GM23338 (cell line): ENCODE results near the gene SERGEF. TPM values are rescaled to one million over a fixed set of nuclear protein-coding genes. Genes with fewer than 3 reads are reported as not detected.

ENCODE experiments used
- ATAC-seq: fragments of 200-7000 bp; cut with Tn5 transposase; 3 replicates; pipeline ENCODE4 v1.9.1; 2020
- DNase-seq: peaks from one replicate; pipeline ENCODE4 v3.0.0-alpha.2; 2015; ENCODE audit warnings: low spot score
- H2AFZ ChIP-seq: fragments of 200-600 bp; sonication (generic); 2 replicates; pipeline ENCODE4 v1.8.0; 2016; ENCODE audit warnings: antibody characterized with exemption, mild to moderate bottlenecking, moderate library complexity
- H3F3A ChIP-seq: fragments of 200-600 bp; sonication (generic); replicated peaks from 2 replicates; pipeline ENCODE4 v1.8.0; 2017; ENCODE audit warnings: antibody characterized with exemption, mixed run types, low read depth
- H3K27ac ChIP-seq: fragments of 200-600 bp; sonication (generic); 2 replicates; pipeline ENCODE4 v1.6.1; 2016; ENCODE audit warnings: low read depth
- H3K27me3 ChIP-seq: fragments of 200-600 bp; sonication (generic); 2 replicates; pipeline ENCODE4 v1.8.0; 2016; ENCODE audit warnings: mild to moderate bottlenecking, mixed run types, moderate library complexity; ENCODE audit not compliant: insufficient read depth
- H3K36me3 ChIP-seq: fragments of 200-600 bp; sonication (generic); 2 replicates; pipeline ENCODE4 v1.8.0; 2016; ENCODE audit warnings: mild to moderate bottlenecking; ENCODE audit not compliant: insufficient read depth
- H3K4me1 ChIP-seq: fragments of 200-600 bp; sonication (generic); 2 replicates; pipeline ENCODE4 v1.8.0; 2016; ENCODE audit warnings: mild to moderate bottlenecking, moderate library complexity; ENCODE audit not compliant: insufficient read depth
- H3K4me2 ChIP-seq: fragments of 200-600 bp; sonication (generic); 2 replicates; pipeline ENCODE4 v1.7.1; 2017; ENCODE audit warnings: mixed run types
- H3K4me3 ChIP-seq: fragments of 200-600 bp; sonication (generic); 2 replicates; pipeline ENCODE4 v1.6.1; 2016; ENCODE audit warnings: mixed run types
- H3K79me2 ChIP-seq: fragments of 200-600 bp; sonication (generic); replicated peaks from 2 replicates; pipeline ENCODE4 v1.8.0; 2017; ENCODE audit warnings: mild to moderate bottlenecking; ENCODE audit not compliant: insufficient read depth
- H3K9me2 ChIP-seq: fragments of 200-600 bp; sonication (generic); 2 replicates; pipeline ENCODE4 v1.8.0; 2017; ENCODE audit not compliant: insufficient read depth
- H4K20me1 ChIP-seq: fragments of 200-600 bp; sonication (generic); replicated peaks from 2 replicates; pipeline ENCODE4 v1.8.0; 2017; ENCODE audit warnings: mild to moderate bottlenecking; ENCODE audit not compliant: insufficient read depth
- H3K27ac Mint-ChIP-seq: 2 replicates; pipeline ENCODE4 v1.8.0; 2020; ENCODE audit warnings: inconsistent platforms, mild to moderate bottlenecking, moderate library complexity, mixed read lengths
- H3K27me3 Mint-ChIP-seq: 3 replicates; pipeline ENCODE4 v1.8.0; 2022; ENCODE audit warnings: low read depth, mild to moderate bottlenecking, moderate library complexity, mixed read lengths, inconsistent platforms; ENCODE audit not compliant: insufficient read depth, poor library complexity
- H3K36me3 Mint-ChIP-seq: 3 replicates; pipeline ENCODE4 v1.8.0; 2021; ENCODE audit warnings: low read depth, mild to moderate bottlenecking, inconsistent platforms, moderate library complexity, mixed read lengths
- H3K4me1 Mint-ChIP-seq: 3 replicates; pipeline ENCODE4 v1.8.0; 2020; ENCODE audit warnings: mild to moderate bottlenecking, inconsistent platforms, mixed read lengths
- H3K4me3 Mint-ChIP-seq: 3 replicates; pipeline ENCODE4 v1.8.0; 2021; ENCODE audit warnings: moderate library complexity, mild to moderate bottlenecking, inconsistent platforms, mixed read lengths
- H3K9me3 Mint-ChIP-seq: 3 replicates; pipeline ENCODE4 v1.8.0; 2020; ENCODE audit warnings: moderate library complexity, mild to moderate bottlenecking, inconsistent platforms, mixed read lengths
- CREB1 ChIP-seq: fragments of 250-450 bp; sonication (Bioruptor Pico); IDR thresholded peaks from 2 replicates; pipeline ENCODE4 v1.5.0; 2020; ENCODE audit warnings: low read depth, mild to moderate bottlenecking, moderate library complexity
- EZH2phosphoT487 ChIP-seq: fragments of 200-600 bp; sonication (generic); IDR thresholded peaks from one replicate; pipeline ENCODE4 v1.8.1; 2018; ENCODE audit warnings: antibody characterized with exemption; ENCODE audit not compliant: unreplicated experiment
- JUNB ChIP-seq: IDR thresholded peaks from one replicate; pipeline ENCODE4 v1.6.1; 2016; ENCODE audit warnings: antibody characterized with exemption; ENCODE audit not compliant: unreplicated experiment
- NANOG ChIP-seq: IDR thresholded peaks from 2 replicates; pipeline ENCODE4 v1.6.1; 2016; ENCODE audit warnings: antibody characterized with exemption, borderline replicate concordance
- POLR2AphosphoS5 ChIP-seq: IDR thresholded peaks from 2 replicates; pipeline ENCODE4 v1.6.1; 2016; ENCODE audit warnings: antibody characterized with exemption, low read depth
- STAT1 ChIP-seq: IDR thresholded peaks from one replicate; pipeline ENCODE4 v1.6.1; 2016; ENCODE audit warnings: antibody characterized with exemption; ENCODE audit not compliant: unreplicated experiment
- ZNF331 ChIP-seq: fragments of 250-450 bp; sonication (Bioruptor Pico); IDR thresholded peaks from 2 replicates; pipeline ENCODE4 v1.5.0; 2020; ENCODE audit warnings: low read depth, mild to moderate bottlenecking, moderate library complexity
- ZNF462 ChIP-seq: fragments of 250-450 bp; sonication (Bioruptor Pico); IDR thresholded peaks from 2 replicates; pipeline ENCODE4 v1.5.0; 2020; ENCODE audit warnings: mild to moderate bottlenecking, moderate library complexity
- polyA plus RNA-seq: library from polyadenylated mRNA; unstranded; fragments of >200 nt; fragmentation: Nextera tagmentation; extraction: Ambion mirVana; gene quantifications from 2 replicates; pipeline ENCODE4 v1.2.1, GENCODE V29; 2016
- total RNA-seq: library from RNA; depleted of rRNA; stranded (reverse); fragments of >200 nt; shearing (Covaris generic); gene quantifications from 2 replicates; pipeline ENCODE4 v1.2.3, GENCODE V29; 2014
- TF ChIP-seq, protein P1 (sequence below): IDR thresholded peaks from 2 replicates; pipeline ENCODE4 v1.6.1; 2016; ENCODE audit warnings: antibody characterized with exemption
- TF ChIP-seq, protein P2 (sequence below), 2 experiments: fragments of 200-600 bp in 1 of 2; sonication (generic) in 1 of 2; conservative IDR thresholded peaks; 2 replicates each; pipeline versions ENCODE4 v1.5.1 to v1.6.1; 2016 to 2017; ENCODE audit warnings: antibody characterized with exemption in 2 of 2, low read depth in 2 of 2, mild to moderate bottlenecking in 2 of 2, moderate library complexity in 1 of 2

SERGEF gene
- total and polyA plus RNA-seq, 2 experiments from 2014 or later: 24.2 to 27.9 TPM

GRCh38 chr11:18005376-18006129, 7.3 kb downstream of the SERGEF start:
- H3K27me3 Mint-ChIP-seq: no peaks in the 10 kb centered on the region
- H3K27ac Mint-ChIP-seq: no peak overlapping the region

More at GRCh38 chr11:18005376-18006129, 7.3 kb downstream of the SERGEF start:
- peaks cover 10% of the 10 kb centered on the region for H3K4me1 Mint-ChIP-seq
- H3K4me3 ChIP-seq: no peak overlapping the region
- H3K27me3 ChIP-seq: no peaks in the 10 kb centered on the region
- H3K4me1 ChIP-seq: no peaks in the 10 kb centered on the region
- no peak overlapping the region for H2AFZ ChIP-seq
- H4K20me1 ChIP-seq: no peaks in the 10 kb centered on the region; the same call in none of the 2 replicates
- H3K27ac ChIP-seq: no peak overlapping the region
- no peaks in the 10 kb centered on the region for H3K9me3 Mint-ChIP-seq
- TF ChIP-seq JUNB (no peak), STAT1 (no peak), POLR2AphosphoS5 (no peak), ZNF462 (CRISPR knock-in tag) (no peak), ZNF331 (CRISPR knock-in tag) (no peak), NANOG (no peak), EZH2phosphoT487 (no peak), CREB1 (CRISPR knock-in tag) (no peak)
- TF ChIP-seq, protein P1, sequence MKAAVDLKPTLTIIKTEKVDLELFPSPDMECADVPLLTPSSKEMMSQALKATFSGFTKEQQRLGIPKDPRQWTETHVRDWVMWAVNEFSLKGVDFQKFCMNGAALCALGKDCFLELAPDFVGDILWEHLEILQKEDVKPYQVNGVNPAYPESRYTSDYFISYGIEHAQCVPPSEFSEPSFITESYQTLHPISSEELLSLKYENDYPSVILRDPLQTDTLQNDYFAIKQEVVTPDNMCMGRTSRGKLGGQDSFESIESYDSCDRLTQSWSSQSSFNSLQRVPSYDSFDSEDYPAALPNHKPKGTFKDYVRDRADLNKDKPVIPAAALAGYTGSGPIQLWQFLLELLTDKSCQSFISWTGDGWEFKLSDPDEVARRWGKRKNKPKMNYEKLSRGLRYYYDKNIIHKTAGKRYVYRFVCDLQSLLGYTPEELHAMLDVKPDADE: no peak
- TF ChIP-seq, protein P2, sequence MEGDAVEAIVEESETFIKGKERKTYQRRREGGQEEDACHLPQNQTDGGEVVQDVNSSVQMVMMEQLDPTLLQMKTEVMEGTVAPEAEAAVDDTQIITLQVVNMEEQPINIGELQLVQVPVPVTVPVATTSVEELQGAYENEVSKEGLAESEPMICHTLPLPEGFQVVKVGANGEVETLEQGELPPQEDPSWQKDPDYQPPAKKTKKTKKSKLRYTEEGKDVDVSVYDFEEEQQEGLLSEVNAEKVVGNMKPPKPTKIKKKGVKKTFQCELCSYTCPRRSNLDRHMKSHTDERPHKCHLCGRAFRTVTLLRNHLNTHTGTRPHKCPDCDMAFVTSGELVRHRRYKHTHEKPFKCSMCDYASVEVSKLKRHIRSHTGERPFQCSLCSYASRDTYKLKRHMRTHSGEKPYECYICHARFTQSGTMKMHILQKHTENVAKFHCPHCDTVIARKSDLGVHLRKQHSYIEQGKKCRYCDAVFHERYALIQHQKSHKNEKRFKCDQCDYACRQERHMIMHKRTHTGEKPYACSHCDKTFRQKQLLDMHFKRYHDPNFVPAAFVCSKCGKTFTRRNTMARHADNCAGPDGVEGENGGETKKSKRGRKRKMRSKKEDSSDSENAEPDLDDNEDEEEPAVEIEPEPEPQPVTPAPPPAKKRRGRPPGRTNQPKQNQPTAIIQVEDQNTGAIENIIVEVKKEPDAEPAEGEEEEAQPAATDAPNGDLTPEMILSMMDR (conservative IDR thresholded peaks at IDR 0.05; ENCODE audit: low read depth in 2 of 2): no peak
- H3K4me2 ChIP-seq: no peak overlapping the region
- H3F3A ChIP-seq: no peaks in the 10 kb centered on the region
- H3K9me2 ChIP-seq: no peaks in the 10 kb centered on the region
- DNase-seq: no peak
- no peak overlapping the region for H3K4me3 Mint-ChIP-seq
- peaks cover 9% of the 10 kb centered on the region; the same call in 1 of the 3 replicates for H3K36me3 Mint-ChIP-seq
- H3K36me3 ChIP-seq: no peaks in the 10 kb centered on the region
- no peak for ATAC-seq
- H3K79me2 ChIP-seq: peaks cover 11% of the 10 kb centered on the region
